DMS 273 treated with DMSO at 0.1 percent for 48 hours (cell line): ENCODE data around the gene TMEM258.

ENCODE experiments used
- DNase-seq: peaks from one replicate; lab custom pipeline; 2025; lab: John Stamatoyannopoulos, UW

TMEM258 gene

GRCh38 chr11:61820174-61820573 lies 27.8 kb upstream of the TMEM258 start:
- DNase-seq, result no peak

GRCh38 chr11:61817471-61818202 lies 25.2 kb upstream of the TMEM258 start:
- DNase-seq, result no peak

GRCh38 chr11:61816736-61817455 lies 24.5 kb upstream of the TMEM258 start, which contains the start of gene FADS1:
TSS of gene FADS1 (minus strand) at chr11:61817003. CDS start at chr11:61816929, 74 bp downstream.
- peak; percentile 70 for DNase-seq

DNA sequence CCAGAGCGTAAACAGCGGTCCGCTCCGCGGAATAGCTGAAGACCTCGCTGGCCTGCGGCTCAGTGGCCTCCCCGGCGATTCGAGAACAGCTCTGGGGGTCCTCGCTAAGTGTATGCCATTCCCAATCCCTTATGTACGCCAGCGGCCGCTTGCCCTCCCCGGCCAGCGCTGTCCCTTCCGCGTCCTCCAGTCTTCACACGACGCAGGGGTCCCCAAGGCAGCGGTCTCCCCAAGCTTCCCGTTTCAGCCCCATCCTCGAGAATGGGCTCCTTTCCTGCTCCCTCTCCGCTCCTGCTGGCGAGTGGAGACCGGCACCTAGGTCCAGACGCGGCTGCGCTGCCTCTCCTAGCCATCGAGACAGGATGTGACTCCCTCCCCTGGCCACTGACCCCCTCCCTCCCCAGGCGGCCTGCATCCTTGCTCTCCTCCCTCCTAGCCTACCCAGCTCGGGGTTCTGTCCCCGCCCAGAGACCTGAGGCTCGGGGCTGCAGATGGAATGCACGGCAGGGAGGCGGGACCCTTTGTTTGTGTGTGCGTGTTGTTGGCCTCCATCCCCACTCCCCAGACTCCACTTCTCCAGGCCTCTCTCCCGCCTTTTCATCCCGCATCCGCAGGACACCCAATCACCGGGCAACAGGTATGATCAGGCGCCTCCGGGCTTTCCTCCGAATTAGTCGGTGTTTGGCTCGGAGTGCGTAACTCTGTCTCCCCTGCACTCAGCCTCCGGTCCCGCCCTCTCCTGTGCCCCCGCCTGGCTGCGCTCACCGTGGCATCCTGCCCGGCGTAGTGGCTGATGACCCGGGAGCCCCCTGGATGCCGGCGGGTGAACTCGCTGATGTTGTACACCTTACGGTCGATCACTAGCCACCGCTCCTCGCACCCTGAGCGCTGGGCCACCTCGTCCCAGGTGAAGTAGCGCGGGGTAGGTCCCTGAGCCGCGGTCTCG lies 23.7 kb upstream of the TMEM258 start:
- DNase-seq, result peak; percentile 29

- peak; percentile 15 for DNase-seq
Measured at GRCh38 chr11:61814958-61815789, 22.8 kb upstream of the TMEM258 start.

GRCh38 chr11:61814247-61814957 lies 22.0 kb upstream of the TMEM258 start:
- no peak for DNase-seq

GRCh38 chr11:61812736-61813411 lies 20.5 kb upstream of the TMEM258 start:
- no peak for DNase-seq

- no peak for DNase-seq
Measured at GRCh38 chr11:61811831-61812230, 19.4 kb upstream of the TMEM258 start.

DNA sequence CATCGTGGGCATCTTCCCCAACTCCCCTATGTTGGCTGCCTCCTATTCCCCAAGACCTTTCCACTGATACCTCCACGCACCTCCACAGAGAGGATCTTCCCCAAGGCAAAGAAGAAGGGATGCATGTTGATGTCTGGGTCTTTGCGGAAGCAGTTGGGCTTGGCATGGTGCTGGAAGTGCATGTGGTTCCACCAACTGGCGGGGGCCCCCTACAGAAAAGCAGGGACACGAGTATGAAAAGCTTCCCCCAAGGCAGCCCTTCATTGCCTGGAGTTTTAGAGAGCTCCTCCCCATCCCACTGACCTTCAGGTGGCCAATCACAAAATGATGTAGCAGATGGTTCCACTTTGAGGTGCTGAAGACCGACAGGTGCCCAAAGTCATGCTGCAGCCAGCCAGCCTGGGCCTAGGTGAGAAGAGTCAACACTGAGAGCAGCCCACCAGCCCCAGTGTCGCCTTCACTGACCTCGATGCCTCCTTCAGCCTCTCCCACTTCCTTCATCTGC lies 18.3 kb upstream of the TMEM258 start:
- no peak for DNase-seq

GRCh38 chr11:61806785-61807184 lies 14.4 kb upstream of the TMEM258 start:
- DNase-seq, result no peak

- no peak for DNase-seq
Measured at GRCh38 chr11:61805146-61805545, 12.7 kb upstream of the TMEM258 start.

DNA sequence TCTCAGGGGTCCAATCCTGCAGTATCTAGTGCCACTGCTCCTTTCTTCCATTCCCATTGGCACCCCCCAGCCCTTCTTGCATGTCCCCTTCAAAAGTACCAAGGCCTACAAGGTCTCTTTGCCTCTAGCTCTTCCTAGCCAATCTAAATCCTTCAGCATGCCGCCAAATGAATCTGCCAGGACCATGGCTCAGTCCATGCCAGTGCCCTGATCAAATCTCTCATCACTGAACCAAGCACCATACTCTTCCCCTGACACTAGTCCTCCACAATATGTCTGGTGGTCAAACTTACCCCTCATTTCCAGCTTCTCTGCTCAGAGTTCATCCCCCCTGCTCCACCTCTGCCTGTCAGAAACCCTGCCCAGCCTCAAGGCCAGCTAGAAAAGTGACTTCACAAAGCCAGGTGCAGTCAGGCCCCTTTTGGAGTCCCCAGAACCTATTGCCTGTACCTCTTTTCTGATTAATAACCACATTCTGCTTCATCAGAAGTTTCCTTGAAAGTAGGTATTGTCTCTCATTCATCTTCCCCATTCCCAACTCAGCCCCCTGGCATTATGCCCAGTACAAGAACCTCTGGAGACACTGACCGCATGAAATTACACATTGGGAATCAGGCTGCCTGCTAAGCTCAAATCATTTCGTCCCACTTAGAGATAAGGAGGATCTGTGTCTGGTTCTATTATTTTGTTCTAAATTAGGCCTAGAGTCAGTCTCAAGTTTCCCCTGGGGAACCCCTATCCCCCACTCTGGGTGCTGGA lies 11.7 kb upstream of the TMEM258 start:
- no peak for DNase-seq

- no peak for DNase-seq
Measured at GRCh38 chr11:61802605-61803004, 10.2 kb upstream of the TMEM258 start.

- DNase-seq, result no peak
Measured at GRCh38 chr11:61800331-61801281, 8.2 kb upstream of the TMEM258 start.

GRCh38 chr11:61799665-61800284 lies 7.4 kb upstream of the TMEM258 start:
- DNase-seq, result no peak

- DNase-seq, result no peak
Measured at GRCh38 chr11:61797263-61797944, 5.0 kb upstream of the TMEM258 start.
